GM18526 (cell line): ENCODE measurements around the gene NFIB.

ENCODE experiments used
- POLR2A ChIP-seq: IDR thresholded peaks from 3 replicates; pipeline ENCODE4 v1.6.1; 2011; ENCODE audit not compliant: insufficient read length; ENCODE audit errors: extremely low read depth

Gene NFIB

GRCh38 chr9:14147738-14148137 is 166.2 kb downstream of the NFIB start:
- TF ChIP-seq POLR2A, result no peak

GRCh38 chr9:14146201-14146874 is 167.6 kb downstream of the NFIB start:
- no peak for TF ChIP-seq POLR2A

- no peak for TF ChIP-seq POLR2A
Measured at GRCh38 chr9:14144215-14144614, 169.7 kb downstream of the NFIB start.

GRCh38 chr9:14141699-14142098 is 172.2 kb downstream of the NFIB start:
- no peak for TF ChIP-seq POLR2A

- no peak for TF ChIP-seq POLR2A
Measured at GRCh38 chr9:14140096-14140697, 173.7 kb downstream of the NFIB start.

- TF ChIP-seq POLR2A, result no peak
Measured at GRCh38 chr9:14139287-14139686, 174.7 kb downstream of the NFIB start.

GRCh38 chr9:14136646-14137370 is 177.1 kb downstream of the NFIB start:
- TF ChIP-seq POLR2A, result no peak

GRCh38 chr9:14136047-14136635 is 177.8 kb downstream of the NFIB start:
- no peak for TF ChIP-seq POLR2A

GRCh38 chr9:14135421-14135820 is 178.5 kb downstream of the NFIB start:
- no peak for TF ChIP-seq POLR2A

- TF ChIP-seq POLR2A, result no peak
Measured at GRCh38 chr9:14133394-14133793, 180.5 kb downstream of the NFIB start.

GRCh38 chr9:14132775-14133174 is 181.2 kb downstream of the NFIB start:
- no peak for TF ChIP-seq POLR2A

GRCh38 chr9:14131356-14132088 is 182.4 kb downstream of the NFIB start:
- TF ChIP-seq POLR2A, result no peak

- no peak for TF ChIP-seq POLR2A
Measured at GRCh38 chr9:14127656-14128055, 186.3 kb downstream of the NFIB start.

GRCh38 chr9:14119694-14120514 is 194.0 kb downstream of the NFIB start:
- no peak for TF ChIP-seq POLR2A

GRCh38 chr9:14112226-14112625 is 201.7 kb downstream of the NFIB start:
- TF ChIP-seq POLR2A, result no peak

- TF ChIP-seq POLR2A, result no peak
Measured at GRCh38 chr9:14111696-14112095, 202.2 kb downstream of the NFIB start.
